Stimulated activated naive CD8-positive, alpha-beta T cell treated with anti-CD3 and anti-CD28 coated beads, Interleukin-15, Interleukin-2, amounts not matched to agents 100 U/mL and 50 U/mL, for 24 hours (primary cell): ENCODE measurements around the gene MYOZ2.

ENCODE experiments used
- ATAC-seq: fragments of 150-1000 bp; cut with Tn5 transposase; one replicate; pipeline ENCODE4 v1.10.0; 2021
- DNase-seq: peaks from one replicate; pipeline ENCODE4 v3.0.0; 2021

The MYOZ2 gene

DNA sequence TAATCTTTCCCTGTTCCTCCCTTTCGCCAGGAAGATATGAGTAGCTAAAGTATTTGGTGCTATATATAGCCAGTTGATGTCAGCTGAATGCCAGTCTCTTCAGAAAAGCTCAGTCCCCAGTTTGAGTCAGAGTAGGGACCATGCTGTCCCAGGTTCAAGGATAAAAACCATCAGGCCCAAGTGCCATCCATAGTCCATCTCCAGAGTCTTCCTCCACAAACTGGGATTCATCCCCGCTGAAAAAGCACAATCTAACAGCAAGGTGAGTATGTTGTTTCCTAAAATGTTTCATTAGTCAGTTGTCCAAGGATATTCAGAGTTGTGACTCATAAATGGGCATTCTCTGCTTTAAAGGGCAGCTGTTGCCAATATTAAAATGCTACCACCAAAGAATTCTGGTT lies at the start of gene MYOZ2:
Gene MYOZ2 (plus strand): TSS at position 112 of the 401 bp plus-strand sequence. CDS start 694 bp downstream, outside the sequence.
- DNase-seq (no peak), ATAC-seq (no peak)

DNA sequence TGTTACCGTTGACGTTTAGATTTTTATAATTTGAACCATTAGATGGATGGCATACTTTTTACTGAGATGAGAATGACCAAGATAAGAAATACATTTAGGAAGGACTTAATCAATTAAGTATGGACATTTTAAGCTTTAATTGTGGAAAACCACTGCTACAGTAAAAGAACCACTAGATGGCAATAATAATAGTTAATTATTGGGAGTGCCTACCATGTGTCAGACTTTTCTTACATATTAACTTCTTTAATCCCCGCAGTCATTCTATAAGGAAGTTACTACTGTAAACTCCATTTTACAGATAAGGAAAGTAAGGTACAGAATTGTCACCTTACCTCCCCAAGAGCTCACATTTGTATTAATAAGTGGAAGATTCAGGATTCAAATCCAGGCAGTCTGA lies 48.5 kb upstream of the MYOZ2 start:
- no peak for DNase-seq
- ATAC-seq, result no peak

DNA sequence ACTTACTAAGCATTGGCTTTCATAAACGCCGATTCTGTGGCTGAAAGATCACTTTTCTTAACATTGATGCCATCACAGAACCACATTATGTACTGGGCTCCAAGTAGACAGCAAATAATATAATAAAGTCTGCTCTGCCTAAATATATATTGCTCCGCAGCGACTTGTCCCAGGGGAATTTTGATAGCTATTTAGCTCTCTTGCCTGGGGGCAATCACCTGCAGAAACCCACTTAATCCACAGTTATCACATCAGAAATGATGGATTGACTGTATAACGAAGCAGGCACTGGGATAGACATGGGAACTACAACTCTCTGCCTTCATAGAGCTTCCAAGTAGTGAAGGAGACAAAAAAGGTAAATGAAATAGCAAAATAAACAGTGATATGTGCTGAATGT lies 48.0 kb upstream of the MYOZ2 start:
- no peak for ATAC-seq
- DNase-seq, result no peak

DNA sequence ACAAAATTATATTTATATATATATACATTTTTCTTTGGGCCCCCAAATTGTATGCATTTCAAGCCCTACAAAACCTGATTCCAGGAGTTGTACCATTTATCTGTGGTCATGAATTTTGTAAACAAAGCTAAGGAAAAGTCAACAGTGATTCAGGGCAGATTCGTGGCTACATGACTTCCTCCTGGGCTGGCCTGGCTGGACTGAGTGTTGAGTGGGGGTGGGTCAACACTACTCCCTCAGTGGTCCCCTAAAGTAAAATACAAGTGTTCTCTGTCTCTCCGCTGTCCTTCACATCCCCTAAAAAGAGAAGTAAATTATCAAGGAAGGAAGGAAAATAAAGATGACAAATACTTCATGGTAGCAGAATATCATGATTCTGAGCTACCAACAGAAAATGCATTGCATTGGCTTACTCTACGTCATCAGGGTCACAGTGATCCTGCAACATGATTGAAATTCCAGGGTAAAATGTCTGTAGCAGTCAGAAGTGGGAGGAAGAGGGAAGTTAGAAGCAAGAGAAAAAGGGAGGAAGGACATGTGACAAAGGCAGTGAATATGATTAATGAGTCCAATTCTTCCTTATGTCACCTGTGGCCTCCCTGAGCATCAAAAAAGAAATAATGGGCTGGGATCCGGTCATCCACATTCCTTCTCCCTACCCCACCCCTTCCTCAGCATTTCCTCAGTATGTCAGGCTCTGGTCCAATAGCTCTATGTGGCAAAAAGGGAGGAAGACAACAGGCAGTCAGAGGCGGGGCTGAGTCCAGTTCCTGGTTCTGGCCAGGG lies 42.4 kb upstream of the MYOZ2 start:
- DNase-seq (no peak), ATAC-seq (no peak)

DNA sequence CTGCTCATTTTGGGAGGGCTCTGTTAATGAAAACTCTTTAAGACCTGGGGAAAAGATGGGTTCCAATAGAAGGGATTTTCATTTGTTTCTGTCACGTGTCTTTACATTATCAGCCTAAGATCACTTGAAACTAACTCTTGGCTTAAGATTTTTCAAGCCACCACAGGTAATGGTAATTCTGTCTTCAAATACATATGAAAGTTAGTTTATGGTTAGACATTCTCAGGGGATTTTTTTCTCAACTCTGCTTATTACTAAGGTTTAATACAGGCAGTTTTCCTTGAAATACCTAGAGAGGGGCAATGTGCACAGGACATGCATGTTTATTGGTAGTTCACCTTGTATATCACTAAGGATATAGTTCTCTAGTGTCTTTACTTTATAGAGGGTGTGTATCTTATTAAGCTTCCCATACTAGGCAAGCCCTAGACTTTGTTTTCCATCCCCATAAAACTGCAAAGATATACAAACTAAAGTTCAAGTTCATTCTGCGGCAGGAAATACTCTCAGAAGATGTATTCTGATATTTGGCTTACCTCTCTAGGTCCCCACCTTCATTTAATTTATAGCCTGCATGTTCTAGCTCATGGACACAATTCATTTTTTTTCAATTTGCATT lies 38.2 kb upstream of the MYOZ2 start:
- DNase-seq, result no peak

DNA sequence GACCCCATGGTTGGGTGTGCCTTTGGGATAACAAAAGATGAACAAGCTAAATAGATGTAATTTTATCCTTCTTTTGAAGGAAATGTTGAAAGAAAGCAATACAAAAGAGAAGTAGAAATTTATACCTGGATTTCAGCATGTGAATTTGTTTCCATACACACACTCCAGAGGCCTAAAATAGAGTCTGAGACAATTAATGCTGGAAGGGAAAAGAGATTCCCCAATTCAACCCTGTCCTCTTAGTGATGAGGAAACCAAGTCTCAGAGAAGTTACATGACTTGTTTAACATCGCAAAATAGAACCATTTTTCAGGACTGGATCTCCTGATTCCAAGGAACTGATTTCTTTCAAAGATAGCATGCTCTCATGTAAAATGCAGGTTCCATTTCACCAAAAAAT lies 37.3 kb upstream of the MYOZ2 start:
- DNase-seq, result no peak
- no peak for ATAC-seq

More for the DNA sequence above, 38.2 kb upstream of the MYOZ2 start:
- ATAC-seq, result no peak

DNA sequence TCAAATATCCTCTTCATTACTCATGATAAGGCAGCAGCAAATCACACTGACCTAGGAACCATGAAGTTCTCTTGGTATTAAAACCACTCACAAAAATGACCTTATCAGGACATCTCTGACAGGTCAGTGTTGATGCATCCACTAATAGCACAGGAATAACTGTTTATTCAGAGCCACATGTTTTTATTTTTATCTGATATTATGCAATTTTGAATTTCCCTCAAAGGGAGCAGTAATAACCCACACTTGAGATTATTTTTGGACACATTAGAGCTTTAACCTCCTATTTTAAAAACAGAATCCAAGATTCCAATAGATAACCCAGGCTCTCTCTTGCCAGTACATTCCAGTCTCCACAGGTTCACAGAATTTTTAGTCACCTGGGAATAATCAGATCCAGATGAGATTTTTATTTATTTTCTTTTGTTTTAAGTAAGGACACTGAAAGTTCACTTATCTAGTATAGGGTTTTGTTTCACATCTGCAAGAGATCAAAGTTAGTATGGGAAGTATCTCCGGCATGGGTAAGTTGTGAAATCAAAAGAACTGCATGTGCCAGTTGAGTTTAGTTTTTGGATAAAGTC lies 36.3 kb upstream of the MYOZ2 start:
- DNase-seq (no peak), ATAC-seq (no peak)

DNA sequence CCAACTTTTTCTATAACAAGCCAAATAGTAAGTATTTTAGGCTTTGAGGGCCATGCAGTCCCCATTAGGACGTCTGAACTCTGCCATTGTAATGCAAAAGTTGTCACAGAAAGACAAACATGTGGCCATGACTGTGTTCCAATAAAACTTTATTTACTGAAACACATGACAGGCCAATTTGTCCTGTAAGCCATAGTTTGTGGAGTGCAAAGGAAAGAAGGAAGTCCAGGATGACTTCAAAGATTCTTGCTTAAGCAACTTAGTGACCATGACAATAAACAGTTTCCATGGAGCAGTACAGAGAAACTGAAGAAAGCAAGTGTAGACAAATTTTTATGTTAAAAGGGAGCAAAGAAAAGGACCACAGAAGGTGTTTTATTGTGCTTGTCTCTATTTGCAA lies 35.0 kb upstream of the MYOZ2 start:
- no peak for DNase-seq
- ATAC-seq, result no peak

DNA sequence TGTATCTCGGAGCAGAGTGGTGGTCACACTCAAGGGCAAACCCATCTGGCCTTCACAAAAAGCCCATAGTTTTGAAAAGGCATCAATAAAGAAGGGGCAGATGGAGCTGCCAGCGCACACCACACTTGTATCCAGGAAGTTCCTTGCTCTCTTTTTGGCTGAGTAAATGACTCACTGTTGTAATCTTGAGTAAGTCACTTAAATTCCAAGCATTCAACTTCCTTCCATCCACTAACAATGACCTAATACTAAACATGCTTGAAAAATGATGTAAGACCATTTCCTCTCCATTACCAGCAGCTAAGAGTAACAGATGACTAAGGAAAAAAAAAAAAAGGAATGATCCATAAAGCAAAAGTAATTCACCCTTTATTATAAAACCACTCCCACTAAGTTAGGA lies 32.4 kb upstream of the MYOZ2 start:
- no peak for DNase-seq
- ATAC-seq, result no peak

DNA sequence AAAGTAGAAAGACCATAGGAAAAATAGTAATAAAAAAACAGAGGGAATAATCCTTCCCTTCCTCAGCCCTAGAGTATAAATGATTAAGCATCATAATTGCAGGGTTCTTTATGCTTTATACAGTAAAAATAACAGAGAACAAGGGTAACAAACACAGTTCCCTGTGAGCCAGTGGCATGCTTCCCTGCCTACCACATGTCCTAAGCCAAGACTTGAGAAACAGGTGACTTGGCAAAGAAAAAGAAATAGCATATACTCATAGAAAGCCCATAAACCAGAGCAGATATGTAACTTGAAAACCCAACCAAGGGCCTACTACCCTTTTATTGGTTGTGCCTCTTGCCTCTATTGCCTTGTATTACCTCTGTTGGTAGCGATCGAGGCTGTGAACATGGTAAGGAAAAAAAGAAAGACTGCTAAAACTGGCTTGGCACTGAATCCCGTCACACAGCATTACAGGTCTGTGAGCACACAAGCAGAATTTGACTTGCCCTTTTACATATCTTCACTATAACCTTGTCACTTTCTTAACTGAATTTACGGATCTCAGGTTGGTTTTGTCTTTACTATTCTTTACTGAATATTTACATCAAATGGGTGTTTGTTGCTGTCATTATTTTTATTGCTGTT lies 30.9 kb upstream of the MYOZ2 start:
- ATAC-seq (no peak), DNase-seq (no peak)

DNA sequence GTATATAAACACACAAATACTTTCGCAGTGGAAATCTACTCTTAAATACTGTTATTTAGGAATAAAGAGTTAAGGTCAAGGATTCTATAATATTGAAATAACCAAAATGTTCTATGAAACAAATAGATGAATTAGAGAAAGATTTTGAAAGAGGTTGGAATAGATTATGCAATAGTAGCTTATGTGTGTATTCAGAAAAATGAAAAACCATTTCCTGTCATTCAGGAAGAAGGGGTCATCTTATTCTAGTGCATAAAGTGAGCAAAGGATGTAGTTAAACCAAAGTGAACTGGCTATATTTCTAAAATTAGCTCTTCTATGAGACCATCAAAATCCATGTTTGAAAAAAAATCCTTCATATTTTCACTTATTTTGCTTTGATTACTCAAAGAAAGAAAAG lies 30.0 kb upstream of the MYOZ2 start:
- no peak for DNase-seq
- ATAC-seq, result no peak

DNA sequence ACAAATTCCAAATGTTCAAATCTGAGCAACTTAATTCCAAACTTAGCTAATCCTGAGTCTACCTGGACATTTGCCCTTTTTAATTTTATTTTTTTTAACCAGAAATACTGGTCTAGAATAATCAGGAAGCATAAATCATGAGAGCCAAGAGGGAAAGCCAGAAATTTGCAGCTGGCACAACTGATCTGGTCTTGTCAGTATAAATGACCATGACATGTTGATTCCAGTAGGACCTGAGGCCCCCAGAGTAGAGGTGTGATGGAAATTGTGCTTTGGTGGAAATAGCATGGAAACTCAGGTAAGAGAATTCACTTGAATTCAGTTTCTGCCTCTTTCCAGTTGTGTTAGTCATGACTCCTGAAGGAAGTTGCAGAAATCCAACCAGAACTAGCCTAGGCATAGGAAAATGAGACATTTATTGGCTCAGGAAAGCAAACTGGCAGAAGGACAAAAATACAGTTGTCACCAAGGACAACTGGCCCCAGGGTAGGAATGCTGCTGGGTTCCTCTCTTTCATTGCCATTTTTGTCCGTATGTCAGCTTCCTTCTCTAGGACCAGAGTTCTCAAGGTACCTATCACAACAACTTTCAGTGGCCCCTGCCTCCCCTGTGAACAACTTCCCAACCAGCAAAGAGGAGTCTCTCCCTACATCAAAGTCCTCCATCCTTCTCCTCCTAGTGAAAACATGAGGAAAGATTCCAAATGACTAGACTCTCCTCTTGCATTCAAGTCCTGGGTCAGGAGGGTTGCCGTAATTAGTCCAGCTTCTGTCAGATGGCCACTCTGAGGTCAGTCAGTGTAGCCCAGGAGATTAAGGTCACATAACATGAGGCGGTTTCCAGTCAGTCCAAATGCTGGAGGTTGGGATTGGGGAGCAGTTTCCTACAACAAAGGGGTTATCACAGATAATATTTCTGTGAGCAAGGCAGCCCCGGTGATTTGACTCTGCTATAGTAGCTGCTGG lies 29.3 kb upstream of the MYOZ2 start:
- DNase-seq, result no peak
- no peak for ATAC-seq

DNA sequence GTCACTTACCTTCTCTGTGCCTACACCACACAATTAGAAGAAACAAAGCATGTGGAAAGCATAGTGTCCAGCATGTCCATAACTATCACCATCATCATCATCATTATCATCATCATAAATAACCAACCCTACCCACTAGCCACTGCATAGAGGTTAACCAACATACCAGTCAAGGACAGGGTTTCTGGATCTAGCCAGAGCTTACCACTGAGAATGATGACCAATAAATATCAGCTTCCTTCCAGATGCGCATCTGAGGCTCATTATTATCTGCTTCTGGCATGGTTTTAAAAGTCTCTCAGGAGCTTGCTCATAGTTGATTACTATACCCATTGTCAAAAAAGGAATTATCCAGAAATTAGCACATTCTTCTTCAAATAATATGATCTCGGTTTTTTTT lies 25.5 kb upstream of the MYOZ2 start:
- ATAC-seq, result no peak
- no peak for DNase-seq

DNA sequence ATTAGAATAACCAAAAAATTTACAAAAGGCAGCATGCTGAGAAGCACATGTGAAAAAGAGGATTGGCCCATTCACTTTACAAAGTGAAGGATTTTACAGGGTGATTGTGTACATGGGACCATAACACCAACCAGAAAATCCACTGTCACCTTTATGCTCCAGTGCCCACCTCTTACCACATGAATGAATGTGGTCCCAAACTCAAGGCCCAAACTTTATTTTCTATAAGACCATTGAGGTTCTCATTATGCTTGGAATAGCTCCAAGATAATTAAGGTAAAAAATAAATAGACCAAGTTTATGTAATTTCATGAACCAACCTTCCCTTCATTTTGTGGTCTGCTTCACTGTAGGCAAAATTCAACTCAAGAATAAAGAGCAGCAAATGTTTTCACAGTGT lies 24.3 kb upstream of the MYOZ2 start:
- DNase-seq (no peak), ATAC-seq (no peak)

DNA sequence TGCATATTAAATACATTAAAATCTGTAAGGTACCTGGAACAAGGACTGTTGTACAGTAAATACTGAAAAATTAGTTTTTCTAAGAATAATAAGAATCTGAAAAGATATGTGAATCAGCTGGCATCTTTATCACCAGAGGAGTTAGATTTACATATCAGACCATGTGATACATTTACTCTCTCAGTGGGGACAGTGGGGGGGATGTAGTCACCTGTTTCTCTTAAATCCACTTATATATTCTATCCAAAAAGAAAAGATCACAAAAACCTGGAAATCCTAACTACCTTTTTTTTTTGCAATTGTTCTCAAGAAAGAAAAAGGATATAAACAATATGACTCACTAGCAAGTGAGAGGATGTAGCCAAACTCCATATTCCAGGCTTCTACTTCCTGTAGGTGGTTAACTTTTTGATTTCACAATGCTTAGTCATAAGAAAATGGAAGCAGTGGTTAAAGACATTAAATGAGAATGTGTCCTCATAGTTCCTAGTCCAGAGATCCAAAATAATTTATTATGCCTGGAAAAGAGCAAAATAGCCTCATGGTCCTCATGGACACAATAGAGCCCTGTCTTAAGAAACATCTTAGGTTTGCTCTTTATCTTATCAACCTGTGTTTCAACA lies 22.5 kb upstream of the MYOZ2 start:
- ATAC-seq, result no peak
- DNase-seq, result no peak

DNA sequence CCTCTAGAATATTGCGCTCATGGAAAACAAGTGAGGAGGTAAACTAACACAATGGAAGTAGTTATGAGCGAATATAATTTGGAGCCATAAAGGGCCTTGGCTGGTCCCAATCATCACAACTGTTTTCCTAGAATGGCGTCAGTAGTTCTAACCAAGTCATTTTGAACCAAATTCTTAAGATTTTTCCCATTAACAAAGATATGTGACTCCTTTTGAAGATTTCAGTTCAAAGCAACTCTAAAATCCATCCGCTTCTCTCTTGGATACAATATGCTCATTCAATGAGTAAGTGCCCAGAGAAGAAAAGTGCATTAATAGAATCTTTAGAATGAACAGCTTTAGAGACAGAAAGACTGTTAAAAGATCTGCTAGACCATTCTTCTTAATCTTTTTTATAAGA lies 19.6 kb upstream of the MYOZ2 start:
- ATAC-seq (no peak), DNase-seq (no peak)

DNA sequence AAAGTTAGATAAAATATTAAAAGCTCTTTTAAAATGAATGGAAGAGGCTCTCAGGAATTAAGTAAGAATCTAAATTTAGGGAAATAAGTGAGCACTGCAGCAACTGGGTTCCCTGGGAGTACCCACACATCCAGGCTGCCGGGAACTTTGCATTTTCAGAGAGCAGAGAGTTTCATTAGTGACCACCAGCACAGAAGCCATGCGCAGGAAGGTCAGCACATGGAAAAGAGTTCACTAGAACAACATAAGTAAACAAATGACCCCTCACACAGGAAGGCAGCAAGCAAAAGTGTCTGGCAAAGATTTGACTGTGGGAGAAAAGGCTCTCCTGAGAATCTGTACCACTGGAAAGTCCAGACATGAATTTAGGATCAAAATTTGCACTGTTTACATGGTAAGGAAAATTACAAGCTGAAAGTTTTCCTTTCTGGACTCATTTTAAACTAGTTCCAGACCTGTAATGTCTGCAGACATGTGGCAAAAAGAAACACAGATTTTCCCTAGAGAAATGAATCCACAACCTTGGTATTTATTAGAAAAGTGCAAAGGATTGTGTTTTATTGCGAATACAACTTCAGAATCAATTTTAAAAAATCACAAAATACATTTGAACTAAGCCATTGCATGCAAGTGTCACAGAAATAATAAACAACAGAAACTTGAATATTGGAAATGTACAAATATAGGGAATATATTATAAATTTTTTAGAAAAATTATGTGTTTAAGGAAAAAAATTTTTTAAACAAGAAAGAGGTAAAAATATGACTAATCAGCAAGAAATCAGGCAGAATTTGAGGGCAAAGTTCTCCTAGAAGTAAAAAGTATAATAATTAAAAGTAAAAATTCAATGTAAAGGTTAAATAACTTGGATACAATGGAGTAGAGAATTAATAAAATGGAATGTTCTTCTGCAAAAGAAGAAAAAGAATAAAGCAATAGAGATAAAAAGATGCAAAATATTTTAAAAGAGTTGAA lies 18.4 kb upstream of the MYOZ2 start:
- DNase-seq (no peak), ATAC-seq (no peak)

DNA sequence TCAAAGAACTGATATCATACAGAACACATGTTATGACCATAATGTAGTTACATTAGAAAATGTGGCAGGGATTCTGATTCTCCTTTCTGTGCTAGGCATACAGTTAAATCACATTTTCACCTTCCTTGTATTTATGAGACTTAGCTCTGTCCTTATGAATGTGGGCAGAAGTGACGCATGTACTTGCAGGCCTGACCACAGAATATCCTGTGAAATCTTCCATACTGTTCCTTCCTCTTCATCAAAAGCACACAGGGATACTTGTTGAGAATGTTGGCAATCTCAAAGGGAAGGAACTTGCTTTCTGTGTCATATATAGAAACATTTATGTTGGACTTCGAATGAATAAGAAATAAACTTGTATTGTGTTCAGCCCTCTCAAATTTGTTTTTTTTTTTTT lies 17.2 kb upstream of the MYOZ2 start:
- ATAC-seq, result no peak
- DNase-seq, result no peak

DNA sequence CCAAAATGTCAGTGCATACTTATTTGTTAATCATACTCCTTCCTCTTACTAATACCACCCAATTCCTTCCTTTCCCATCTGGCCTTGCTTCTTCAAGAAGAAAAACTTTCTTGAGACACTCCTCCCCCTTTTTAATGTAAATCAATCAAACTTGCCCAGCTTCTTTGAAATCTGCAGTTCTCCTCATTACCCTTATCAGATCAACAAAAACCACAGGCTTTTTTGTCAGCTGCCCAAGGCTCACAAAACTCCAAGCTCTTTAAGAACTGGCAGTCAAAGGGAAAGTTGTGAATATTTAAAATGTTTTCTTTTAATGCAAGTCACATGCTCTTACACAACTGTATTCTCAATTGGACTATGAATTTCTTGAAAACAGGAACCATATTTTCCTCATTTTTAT lies 11.3 kb upstream of the MYOZ2 start:
- ATAC-seq, result no peak
- no peak for DNase-seq

DNA sequence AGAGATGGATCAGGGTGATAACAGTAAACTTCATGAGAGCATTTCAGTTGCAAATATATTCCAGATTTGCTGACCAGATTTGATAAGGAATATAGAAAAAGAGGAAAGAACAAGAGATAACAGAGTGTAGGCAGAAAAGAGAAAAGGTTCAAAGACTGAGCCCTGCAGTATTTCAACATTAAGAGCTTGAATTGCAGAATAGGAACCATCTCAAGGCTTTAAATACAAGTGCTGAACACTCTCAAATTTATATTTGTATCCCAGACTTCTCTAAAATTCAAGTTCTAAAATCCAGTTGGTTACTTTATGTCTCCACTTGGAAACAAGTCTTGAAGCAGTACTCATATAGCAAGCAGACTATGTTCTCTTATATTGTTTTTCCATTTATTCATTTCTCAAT lies 9.7 kb upstream of the MYOZ2 start:
- ATAC-seq (no peak), DNase-seq (no peak)
